ENCODE results near the gene KIAA0319L. TPM values are rescaled to one million over a fixed set of nuclear protein-coding genes. Genes with fewer than 3 reads are reported as not detected.

The KIAA0319L gene
- total and polyA plus RNA-seq, 2 experiments from 2014 or later, result 16.6 to 28.3 TPM

- Histone ChIP-seq H3K9me2 (ENCODE audit: insufficient read depth) (no peaks in the 10 kb centered on the region), H4K20me1 (ENCODE audit: insufficient read depth) (no peaks in the 10 kb centered on the region), H3K27me3 (replicated peaks; ENCODE audit: insufficient read depth) (no peaks in the 10 kb centered on the region), H3K9me3 (ENCODE audit: low read depth) (no peaks in the 10 kb centered on the region), H2AFZ (no peak overlapping the region), H3K79me2 (ENCODE audit: insufficient read depth) (peaks cover 21% of the 10 kb centered on the region), H3K4me2 (ENCODE audit: unreplicated experiment) (peak overlapping the region; percentile 95), H3F3A (ENCODE audit: insufficient read depth) (peaks cover 30% of the 10 kb centered on the region), H3K36me3 (ENCODE audit: low read depth) (peaks cover 28% of the 10 kb centered on the region; the same call in 1 of the 2 replicates), H3K4me1 (ENCODE audit: insufficient read depth) (peaks cover 25% of the 10 kb centered on the region), H3K4me3 (peak overlapping the region; percentile 86), H3K27ac (peak overlapping the region; percentile 70), H3K9ac (no peak overlapping the region)
- no peak for DNase-seq
- 71 to 74% methylated on average over 7 of the region's 7 CpGs for WGBS, 2 experiments (ENCODE audit: low coverage in 1 of 2, low lambda C conversion rate in 2 of 2, missing lambda C conversion rate in 2 of 2)
- in situ Hi-C loops (cut with MboI), result no loop called here
- TF ChIP-seq EZH2 (IDR thresholded peaks at IDR 0.05; ENCODE audit: insufficient read depth, poor library complexity, severe bottlenecking) (no peak), EZH2phosphoT487 (IDR thresholded peaks at IDR 0.05; ENCODE audit: insufficient read depth, low read depth) (no peak)
Measured at GRCh38 chr1:35554266-35555211, 2.7 kb downstream of the KIAA0319L start.

- Histone ChIP-seq H3K79me2 (ENCODE audit: insufficient read depth) (peaks cover 21% of the 10 kb centered on the region), H3K36me3 (ENCODE audit: low read depth) (peaks cover 28% of the 10 kb centered on the region; the same call in 1 of the 2 replicates), H3K9me3 (ENCODE audit: low read depth) (no peaks in the 10 kb centered on the region), H4K20me1 (ENCODE audit: insufficient read depth) (no peaks in the 10 kb centered on the region), H3K4me1 (ENCODE audit: insufficient read depth) (peaks cover 25% of the 10 kb centered on the region), H3K27ac (no peak overlapping the region), H3K4me3 (no peak overlapping the region), H3K4me2 (ENCODE audit: unreplicated experiment) (no peak overlapping the region), H3K27me3 (replicated peaks; ENCODE audit: insufficient read depth) (no peaks in the 10 kb centered on the region), H2AFZ (no peak overlapping the region), H3K9me2 (ENCODE audit: insufficient read depth) (no peaks in the 10 kb centered on the region), H3K9ac (no peak overlapping the region), H3F3A (ENCODE audit: insufficient read depth) (peaks cover 30% of the 10 kb centered on the region)
- in situ Hi-C loops (cut with MboI), result no loop called here
- WGBS, 2 experiments (ENCODE audit: low coverage in 1 of 2, low lambda C conversion rate in 2 of 2, missing lambda C conversion rate in 2 of 2), result 95 to 98% methylated on average over 2 of the region's 2 CpGs
- no peak for TF ChIP-seq EZH2phosphoT487 (IDR thresholded peaks at IDR 0.05; ENCODE audit: insufficient read depth, low read depth)
- no peak for TF ChIP-seq EZH2 (IDR thresholded peaks at IDR 0.05; ENCODE audit: insufficient read depth, poor library complexity, severe bottlenecking)
- no peak for DNase-seq
Measured at GRCh38 chr1:35553851-35554250, 3.4 kb downstream of the KIAA0319L start.

- Histone ChIP-seq H3K4me2 (ENCODE audit: unreplicated experiment) (no peak overlapping the region), H2AFZ (no peak overlapping the region), H3K9ac (no peak overlapping the region), H3K36me3 (ENCODE audit: low read depth) (peaks cover 17% of the 10 kb centered on the region), H3K79me2 (ENCODE audit: insufficient read depth) (peaks cover 60% of the 10 kb centered on the region), H4K20me1 (ENCODE audit: insufficient read depth) (no peaks in the 10 kb centered on the region), H3F3A (ENCODE audit: insufficient read depth) (peaks cover 7% of the 10 kb centered on the region; the same call in 1 of the 2 replicates), H3K27ac (no peak overlapping the region), H3K4me3 (no peak overlapping the region), H3K9me2 (ENCODE audit: insufficient read depth) (no peaks in the 10 kb centered on the region), H3K27me3 (replicated peaks; ENCODE audit: insufficient read depth) (no peaks in the 10 kb centered on the region), H3K9me3 (ENCODE audit: low read depth) (no peaks in the 10 kb centered on the region), H3K4me1 (ENCODE audit: insufficient read depth) (peaks cover 4% of the 10 kb centered on the region; the same call in 1 of the 2 replicates)
- DNase-seq, result no peak
- 94 to 98% methylated on average over 1 of the region's 1 CpG for WGBS, 2 experiments (ENCODE audit: low coverage in 1 of 2, low lambda C conversion rate in 2 of 2, missing lambda C conversion rate in 2 of 2)
- in situ Hi-C loops (cut with MboI), result no loop called here
- no peak for TF ChIP-seq EZH2phosphoT487 (IDR thresholded peaks at IDR 0.05; ENCODE audit: insufficient read depth, low read depth)
- no peak for TF ChIP-seq EZH2 (IDR thresholded peaks at IDR 0.05; ENCODE audit: insufficient read depth, poor library complexity, severe bottlenecking)
Measured at GRCh38 chr1:35546614-35547013, 10.6 kb downstream of the KIAA0319L start.

GRCh38 chr1:35544976-35545375 lies 12.2 kb downstream of the KIAA0319L start:
- peak; percentile 34 for DNase-seq
- Histone ChIP-seq H3K27me3 (replicated peaks; ENCODE audit: insufficient read depth) (no peaks in the 10 kb centered on the region), H3K4me1 (ENCODE audit: insufficient read depth) (peaks cover 15% of the 10 kb centered on the region), H2AFZ (no peak overlapping the region), H3K4me3 (no peak overlapping the region), H3K36me3 (ENCODE audit: low read depth) (peaks cover 7% of the 10 kb centered on the region; the same call in 1 of the 2 replicates), H3K4me2 (ENCODE audit: unreplicated experiment) (no peak overlapping the region), H3F3A (ENCODE audit: insufficient read depth) (peaks cover 21% of the 10 kb centered on the region), H4K20me1 (ENCODE audit: insufficient read depth) (no peaks in the 10 kb centered on the region), H3K9ac (no peak overlapping the region), H3K9me3 (ENCODE audit: low read depth) (no peaks in the 10 kb centered on the region), H3K79me2 (ENCODE audit: insufficient read depth) (peaks cover 63% of the 10 kb centered on the region), H3K27ac (no peak overlapping the region), H3K9me2 (ENCODE audit: insufficient read depth) (no peaks in the 10 kb centered on the region)
- no peak for TF ChIP-seq EZH2phosphoT487 (IDR thresholded peaks at IDR 0.05; ENCODE audit: insufficient read depth, low read depth)
- no peak for TF ChIP-seq EZH2 (IDR thresholded peaks at IDR 0.05; ENCODE audit: insufficient read depth, poor library complexity, severe bottlenecking)
- 98 to 100% methylated on average over 3 of the region's 3 CpGs for WGBS, 2 experiments (ENCODE audit: low coverage in 1 of 2, low lambda C conversion rate in 2 of 2, missing lambda C conversion rate in 2 of 2)
- in situ Hi-C loops (cut with MboI), result no loop called here
